HepG2 (cell line): ENCODE results near the gene KCTD1. TPM values are rescaled to one million over a fixed set of nuclear protein-coding genes. Genes with fewer than 3 reads are reported as not detected.

Source experiments
- ATAC-seq: fragments of 200-7000 bp; cut with Tn5 transposase; 3 replicates; pipeline ENCODE4 v1.9.1; 2020; ENCODE audit warnings: mild to moderate bottlenecking, moderate library complexity
- BruUV-seq: library from RNA; stranded (reverse); fragments of 400-500 nt; replicated peaks from 2 replicates; lab custom pipeline; 2021; lab: Mats Ljungman, UMichigan
- CTCF ChIA-PET: fragments of 300-600 bp; formaldehyde crosslinking; extraction: SDS; loops from one replicate; lab custom pipeline; 2021; ENCODE audit warnings: low total read pairs, inconsistent platforms, low intra/inter-chr PET ratio; lab: Yijun Ruan, JAX
- POLR2A ChIA-PET: fragments of 350-600 bp; sonication (Branson Sonifier 250); formaldehyde crosslinking; loops from one replicate; lab custom pipeline; 2020; ENCODE audit warnings: antibody characterized with exemption, inconsistent platforms; lab: Yijun Ruan, JAX
- DNase-seq: peaks from one replicate; pipeline ENCODE4 v3.0.0-alpha.2; 2015; ENCODE audit warnings: low spot score
- FAIRE-seq: peaks from 3 replicates; lab custom pipeline; 2011; peaks lifted over from hg19 to GRCh38; lab: Jason Lieb, UNC
- H2AFZ ChIP-seq: one replicate; pipeline ENCODE4 v1.6.1; 2011; ENCODE audit warnings: low read length, inconsistent platforms
- H3K27ac ChIP-seq: fragments of 300-600 bp; 3 replicates; pipeline ENCODE4 v1.8.0; 2011; ENCODE audit warnings: mixed run types, mild to moderate bottlenecking, mixed read lengths, low read length, inconsistent platforms; ENCODE audit not compliant: insufficient read depth; ENCODE audit errors: extremely low read length
- H3K27me3 ChIP-seq, 2 experiments: fragments of 200-600 bp in 1 of 2; 2 replicates in 1 of 2; 3 replicates in 1 of 2; pipeline versions ENCODE4 v1.6.0 to v1.8.0; 2011; ENCODE audit warnings: low read length in 2 of 2, mild to moderate bottlenecking in 2 of 2, moderate library complexity in 2 of 2, inconsistent platforms in 1 of 2; ENCODE audit not compliant: insufficient read depth in 2 of 2, control insufficient read depth in 1 of 2
- H3K36me3 ChIP-seq, 2 experiments: fragments of 200-600 bp in 1 of 2; replicated peaks in 1 of 2; 2 replicates in 1 of 2; 3 replicates in 1 of 2; pipeline versions ENCODE4 v1.5.1 to v1.8.0; 2011; ENCODE audit warnings: low read length in 2 of 2, inconsistent platforms in 1 of 2; ENCODE audit not compliant: insufficient read depth in 2 of 2, control insufficient read depth in 1 of 2
- H3K4me1 ChIP-seq: 2 replicates; pipeline ENCODE4 v1.5.1; 2012; ENCODE audit warnings: low read length, inconsistent platforms; ENCODE audit not compliant: insufficient read depth
- H3K4me2 ChIP-seq: 2 replicates; pipeline ENCODE4 v1.6.0; 2011; ENCODE audit warnings: low read depth, low read length, inconsistent platforms
- H3K4me3 ChIP-seq, 3 experiments: fragments of 200-600 bp in 1 of 3; sonication (generic), shearing (Covaris generic) in 1 of 3; replicated peaks in 1 of 3; 2 replicates each; pipeline ENCODE4 v1.5.1; 2011 to 2016; ENCODE audit warnings: low read length in 3 of 3, inconsistent platforms in 2 of 3, low read depth in 2 of 3, mild to moderate bottlenecking in 2 of 3, control low read depth in 1 of 3, mixed read lengths in 1 of 3; ENCODE audit not compliant: insufficient read depth in 1 of 3
- H3K79me2 ChIP-seq: one replicate; pipeline ENCODE4 v1.6.1; 2011; ENCODE audit warnings: low read length, inconsistent platforms; ENCODE audit not compliant: insufficient read depth
- H3K9ac ChIP-seq: 2 replicates; pipeline ENCODE4 v1.6.0; 2011; ENCODE audit warnings: mild to moderate bottlenecking, low read depth, low read length, inconsistent platforms; ENCODE audit not compliant: insufficient read depth
- H3K9me3 ChIP-seq: 2 replicates; pipeline ENCODE4 v1.5.1; 2012; ENCODE audit warnings: mild to moderate bottlenecking, low read length
- H4K20me1 ChIP-seq: 2 replicates; pipeline ENCODE4 v1.6.0; 2011; ENCODE audit warnings: inconsistent platforms, mild to moderate bottlenecking, low read length, moderate library complexity; ENCODE audit not compliant: insufficient read depth
- GABPA ChIP-seq, 2 experiments: IDR thresholded peaks; 2 replicates each; pipeline ENCODE4 v1.6.1; 2011 to 2016; ENCODE audit warnings: low read depth in 2 of 2, low read length in 1 of 2, missing biosample characterization in 1 of 2, missing genetic modification characterization in 1 of 2
- GFI1 ChIP-seq: sonication (generic); formaldehyde crosslinking; IDR thresholded peaks from 2 replicates; pipeline ENCODE4 v1.5.0; 2020; ENCODE audit warnings: missing genetic modification reagents, mild to moderate bottlenecking, borderline replicate concordance
- HHEX ChIP-seq: IDR thresholded peaks from 2 replicates; pipeline ENCODE4 v1.6.1; 2016; ENCODE audit warnings: control low read depth
- REPIN1 ChIP-seq: sonication (generic); formaldehyde crosslinking; IDR thresholded peaks from 2 replicates; pipeline ENCODE4 v1.8.0; 2022; ENCODE audit warnings: missing genetic modification reagents, low read depth, mild to moderate bottlenecking, borderline replicate concordance
- SNAPC5 ChIP-seq: sonication (generic); formaldehyde crosslinking; IDR thresholded peaks from 2 replicates; pipeline ENCODE4 v1.8.1; 2023; ENCODE audit warnings: mild to moderate bottlenecking, missing genetic modification reagents, borderline replicate concordance
- ZBTB2 ChIP-seq: sonication (generic); formaldehyde crosslinking; IDR thresholded peaks from 2 replicates; pipeline ENCODE4 v1.8.0; 2022; ENCODE audit warnings: low read depth, missing genetic modification reagents
- ZNF564 ChIP-seq: sonication (generic); formaldehyde crosslinking; IDR thresholded peaks from 2 replicates; pipeline ENCODE4 v1.8.1; 2023; ENCODE audit warnings: mild to moderate bottlenecking, missing genetic modification reagents
- ZNF629 ChIP-seq: sonication (generic); formaldehyde crosslinking; conservative IDR thresholded peaks from 2 replicates; pipeline ENCODE4 v1.5.0; 2020; ENCODE audit warnings: missing genetic modification reagents
- ZNF674 ChIP-seq: sonication (generic); formaldehyde crosslinking; IDR thresholded peaks from 2 replicates; pipeline ENCODE4 v1.5.0; 2020; ENCODE audit warnings: low read depth, mild to moderate bottlenecking, missing genetic modification reagents
- ZNF75D ChIP-seq: sonication (generic); formaldehyde crosslinking; IDR thresholded peaks from 2 replicates; pipeline ENCODE4 v1.8.1; 2023; ENCODE audit warnings: missing genetic modification reagents, mild to moderate bottlenecking, borderline replicate concordance
- WGBS: methylation state at CpG from one replicate; pipeline ENCODE4 v1.1.6; 2017; ENCODE audit warnings: low lambda C conversion rate; 5-methylcytosine and 5-hydroxymethylcytosine counted together
- in situ Hi-C: cut with HindIII; loops from 2 replicates; pipeline ENCODE4 v1.10.0; 2017; ENCODE audit warnings: low pct_unique_long_range_greater_than_20kb; ENCODE audit not compliant: extremely low pct_ligation_motif_present
- intact Hi-C: fragments of 100-400 bp; cut with micrococcal nuclease; formaldehyde crosslinking; loops from one replicate; pipeline ENCODE4 v1.10.0; 2022; ENCODE audit not compliant: unreplicated experiment
- polyA plus RNA-seq, 8 experiments: library from polyadenylated mRNA; depleted of rRNA in 3 of 8; stranded (reverse) in 7 of 8; unstranded in 1 of 8; fragments of >200 nt; fragmentation: Illumina TruSeq in 4 of 8; extraction: Trizol in 4 of 8; gene quantifications; 2 replicates each; pipeline versions ENCODE4 v1.2.1 to v1.2.3, GENCODE V29; 2011 to 2016; ENCODE audit warnings: low read depth in 4 of 8, missing spikeins in 1 of 8, mixed read lengths in 1 of 8; ENCODE audit not compliant: insufficient read depth in 1 of 8
- total RNA-seq, 5 experiments: library from RNA; depleted of rRNA; stranded (reverse); fragments of >200 nt; fragmentation: Illumina TruSeq; extraction: Trizol; gene quantifications; 2 replicates each; pipeline ENCODE4 v1.2.3, GENCODE V29; 2016; ENCODE audit warnings: low read depth in 1 of 5

The KCTD1 gene
- total and polyA plus RNA-seq, 2 of the 13 experiments (the other 11 are each of a cell fraction or from before 2014, with no cell fraction given): 2.7 to 6.8 TPM

- Histone ChIP-seq H3K9me3 (no peaks in the 10 kb centered on the region), H3K9ac (no peak overlapping the region), H4K20me1 (no peaks in the 10 kb centered on the region), H3K4me2 (no peak overlapping the region), H3K27ac (no peak overlapping the region), H3K27me3 (no peaks in the 10 kb centered on the region), H3K4me3 (no peak overlapping the region), H2AFZ (no peak overlapping the region), H3K36me3 (no peaks in the 10 kb centered on the region), H3K79me2 (no peaks in the 10 kb centered on the region), H3K4me1 (peaks cover 8% of the 10 kb centered on the region; the same call in 1 of the 2 replicates)
- no peak for DNase-seq
- ChIA-PET CTCF (no interaction called here), POLR2A (no interaction called here)
- ATAC-seq: no peak
- intact Hi-C loops: no loop called here
- no TSS peak for BruUV-seq
- no peak for FAIRE-seq
- in situ Hi-C loops: loop anchor here (25.0 kb wide), 1 partner anchor 98 kb away; no protein-coding TSS in a partner anchor
- no peak for TF ChIP-seq ZNF75D
- TF ChIP-seq ZNF629: peak; percentile 81
Observed at GRCh38 chr18:26535630-26536029, 12.7 kb downstream of the KCTD1 start.

GRCh38 chr18:26532367-26533340 lies 15.7 kb downstream of the KCTD1 start:
- Histone ChIP-seq H3K9me3 (no peaks in the 10 kb centered on the region), H3K27ac (no peak overlapping the region), H3K27me3 (no peaks in the 10 kb centered on the region), H3K4me3 (no peak overlapping the region), H3K9ac (no peak overlapping the region), H3K36me3 (no peaks in the 10 kb centered on the region), H4K20me1 (no peaks in the 10 kb centered on the region), H3K4me2 (no peak overlapping the region), H3K79me2 (no peaks in the 10 kb centered on the region), H2AFZ (no peak overlapping the region), H3K4me1 (peaks cover 8% of the 10 kb centered on the region; the same call in 1 of the 2 replicates)
- WGBS: 87% methylated on average over 9 of the region's 9 CpGs
- in situ Hi-C loops: loop anchor here (25.0 kb wide), 1 partner anchor 95 kb away; no protein-coding TSS in a partner anchor
- CTCF ChIA-PET: no interaction called here
- no TSS peak for BruUV-seq
- FAIRE-seq: no peak
- intact Hi-C loops: no loop called here
- DNase-seq: no peak
- POLR2A ChIA-PET: no interaction called here
- ATAC-seq: no peak
- TF ChIP-seq REPIN1 (CRISPR knock-in tag) (no peak), ZNF674 (CRISPR knock-in tag) (no peak), GABPA (IDR thresholded peaks at IDR 0.05; ENCODE audit: low read depth, low read length) (no peak), GABPA (CRISPR knock-in tag; IDR thresholded peaks at IDR 0.05; ENCODE audit: low read depth) (no peak), SNAPC5 (CRISPR knock-in tag) (no peak), HHEX (CRISPR knock-in tag) (no peak), ZNF564 (CRISPR knock-in tag) (no peak), ZBTB2 (CRISPR knock-in tag) (no peak), GFI1 (CRISPR knock-in tag) (no peak)
